HUES64 (cell line): Measurements from ENCODE around the gene TMEM271.

Experiments
- H3K27ac ChIP-seq: 2 replicates; pipeline ENCODE4 v1.7.0; 2013; ENCODE audit warnings: low read depth, low read length, inconsistent platforms
- H3K27me3 ChIP-seq: 2 replicates; pipeline ENCODE4 v1.6.1; 2013; ENCODE audit warnings: mild to moderate bottlenecking, low read length; ENCODE audit not compliant: insufficient read depth
- H3K36me3 ChIP-seq: 2 replicates; pipeline ENCODE4 v1.6.1; 2013; ENCODE audit warnings: mild to moderate bottlenecking, low read length; ENCODE audit not compliant: insufficient read depth
- H3K4me1 ChIP-seq: 2 replicates; pipeline ENCODE4 v1.6.1; 2013; ENCODE audit warnings: mild to moderate bottlenecking, low read length, moderate library complexity; ENCODE audit not compliant: insufficient read depth
- H3K4me3 ChIP-seq: 2 replicates; pipeline ENCODE4 v1.5.1; 2013; ENCODE audit warnings: mild to moderate bottlenecking, low read length, moderate library complexity
- H3K9ac ChIP-seq: 2 replicates; pipeline ENCODE4 v1.6.1; 2013; ENCODE audit warnings: mild to moderate bottlenecking, low read depth, low read length
- H3K9me3 ChIP-seq: 2 replicates; pipeline ENCODE4 v1.6.1; 2013; ENCODE audit warnings: low read depth, low read length; ENCODE audit not compliant: insufficient read depth
- WGBS: fragments of 150-250, 120-280 bp; methylation state at CpG from one replicate; pipeline ENCODE4 v1.1.7; 2013; ENCODE audit warnings: missing lambda C conversion rate; 5-methylcytosine and 5-hydroxymethylcytosine counted together

The TMEM271 gene

GRCh38 chr4:589219-589963 lies 13.3 kb upstream of the TMEM271 start:
- H3K4me1 ChIP-seq: no peaks in the 10 kb centered on the region
- peaks cover 1% of the 10 kb centered on the region; the same call in 1 of the 2 replicates for H3K9me3 ChIP-seq
- H3K4me3 ChIP-seq: no peak overlapping the region
- H3K36me3 ChIP-seq: no peaks in the 10 kb centered on the region
- no peaks in the 10 kb centered on the region for H3K27me3 ChIP-seq
- no peak overlapping the region for H3K9ac ChIP-seq
- WGBS: 88% methylated on average over 16 of the region's 16 CpGs
- no peak overlapping the region for H3K27ac ChIP-seq

GRCh38 chr4:588351-588849 lies 12.3 kb upstream of the TMEM271 start:
- Histone ChIP-seq H3K9ac (no peak overlapping the region), H3K27me3 (no peaks in the 10 kb centered on the region), H3K36me3 (no peaks in the 10 kb centered on the region), H3K27ac (no peak overlapping the region), H3K4me3 (no peak overlapping the region), H3K4me1 (no peaks in the 10 kb centered on the region), H3K9me3 (peaks cover 11% of the 10 kb centered on the region; the same call in 1 of the 2 replicates)
- 92% methylated on average over 36 of the region's 36 CpGs for WGBS

- H3K27ac ChIP-seq: no peak overlapping the region
- peaks cover 12% of the 10 kb centered on the region; the same call in 1 of the 2 replicates for H3K9me3 ChIP-seq
- H3K4me1 ChIP-seq: no peaks in the 10 kb centered on the region
- H3K9ac ChIP-seq: no peak overlapping the region
- no peaks in the 10 kb centered on the region for H3K36me3 ChIP-seq
- WGBS: 92% methylated on average over 25 of the region's 25 CpGs
- no peak overlapping the region for H3K4me3 ChIP-seq
- H3K27me3 ChIP-seq: no peaks in the 10 kb centered on the region
These were observed 11.7 kb upstream of the TMEM271 start for GRCh38 chr4:587671-588350.

GRCh38 chr4:583820-584219 lies 7.7 kb upstream of the TMEM271 start:
- H3K27me3 ChIP-seq: peaks cover 33% of the 10 kb centered on the region
- no peak overlapping the region for H3K4me3 ChIP-seq
- H3K27ac ChIP-seq: no peak overlapping the region
- peaks cover 12% of the 10 kb centered on the region; the same call in 1 of the 2 replicates for H3K9me3 ChIP-seq
- 91% methylated on average over 2 of the region's 2 CpGs for WGBS
- no peaks in the 10 kb centered on the region for H3K36me3 ChIP-seq
- no peak overlapping the region for H3K9ac ChIP-seq
- H3K4me1 ChIP-seq: peaks cover 1% of the 10 kb centered on the region; the same call in 1 of the 2 replicates

GRCh38 chr4:581753-582361 lies 5.8 kb upstream of the TMEM271 start:
- Histone ChIP-seq H3K4me3 (no peak overlapping the region), H3K27ac (no peak overlapping the region), H3K27me3 (peaks cover 52% of the 10 kb centered on the region), H3K36me3 (no peaks in the 10 kb centered on the region), H3K9ac (no peak overlapping the region), H3K4me1 (peaks cover 13% of the 10 kb centered on the region), H3K9me3 (peaks cover 12% of the 10 kb centered on the region; the same call in 1 of the 2 replicates)
- 77% methylated on average over 8 of the region's 9 CpGs for WGBS

- H3K27me3 ChIP-seq: peaks cover 57% of the 10 kb centered on the region
- no peaks in the 10 kb centered on the region for H3K36me3 ChIP-seq
- 87% methylated on average over 5 of the region's 6 CpGs for WGBS
- peaks cover 12% of the 10 kb centered on the region; the same call in 1 of the 2 replicates for H3K9me3 ChIP-seq
- no peak overlapping the region for H3K27ac ChIP-seq
- no peak overlapping the region for H3K9ac ChIP-seq
- peaks cover 13% of the 10 kb centered on the region for H3K4me1 ChIP-seq
- no peak overlapping the region for H3K4me3 ChIP-seq
These were observed 5.1 kb upstream of the TMEM271 start for GRCh38 chr4:581181-581580.

GRCh38 chr4:579543-580175 lies 3.6 kb upstream of the TMEM271 start:
- peaks cover 13% of the 10 kb centered on the region for H3K4me1 ChIP-seq
- no peak overlapping the region for H3K9ac ChIP-seq
- H3K36me3 ChIP-seq: no peaks in the 10 kb centered on the region
- H3K9me3 ChIP-seq: peaks cover 12% of the 10 kb centered on the region; the same call in 1 of the 2 replicates
- H3K27ac ChIP-seq: no peak overlapping the region
- peaks cover 69% of the 10 kb centered on the region for H3K27me3 ChIP-seq
- WGBS: 71% methylated on average over 10 of the region's 11 CpGs
- no peak overlapping the region for H3K4me3 ChIP-seq

GRCh38 chr4:578451-579443 lies 2.7 kb upstream of the TMEM271 start:
- Histone ChIP-seq H3K27ac (no peak overlapping the region), H3K4me1 (peaks cover 13% of the 10 kb centered on the region), H3K27me3 (peaks cover 78% of the 10 kb centered on the region), H3K9ac (no peak overlapping the region), H3K36me3 (no peaks in the 10 kb centered on the region), H3K9me3 (peaks cover 4% of the 10 kb centered on the region; the same call in 1 of the 2 replicates), H3K4me3 (peak overlapping the region; percentile 56; the same call in 1 of the 2 replicates)
- WGBS: 65% methylated on average over 32 of the region's 32 CpGs

GRCh38 chr4:577499-578450 lies 1.7 kb upstream of the TMEM271 start:
- no peak overlapping the region for H3K9ac ChIP-seq
- H3K27me3 ChIP-seq: peaks cover 87% of the 10 kb centered on the region
- WGBS: 4% methylated on average over 52 of the region's 52 CpGs
- H3K4me3 ChIP-seq: peak overlapping the region; percentile 56
- H3K4me1 ChIP-seq: peaks cover 13% of the 10 kb centered on the region
- H3K36me3 ChIP-seq: no peaks in the 10 kb centered on the region
- no peaks in the 10 kb centered on the region for H3K9me3 ChIP-seq
- H3K27ac ChIP-seq: no peak overlapping the region
